ENCODE results near the gene ZFR2.
"Not testable (repeated sequence)": the region's sequence is repeated elsewhere in the genome, so short reads cannot be mapped to it uniquely, and the experiment has no call there.

The ZFR2 gene

DNA sequence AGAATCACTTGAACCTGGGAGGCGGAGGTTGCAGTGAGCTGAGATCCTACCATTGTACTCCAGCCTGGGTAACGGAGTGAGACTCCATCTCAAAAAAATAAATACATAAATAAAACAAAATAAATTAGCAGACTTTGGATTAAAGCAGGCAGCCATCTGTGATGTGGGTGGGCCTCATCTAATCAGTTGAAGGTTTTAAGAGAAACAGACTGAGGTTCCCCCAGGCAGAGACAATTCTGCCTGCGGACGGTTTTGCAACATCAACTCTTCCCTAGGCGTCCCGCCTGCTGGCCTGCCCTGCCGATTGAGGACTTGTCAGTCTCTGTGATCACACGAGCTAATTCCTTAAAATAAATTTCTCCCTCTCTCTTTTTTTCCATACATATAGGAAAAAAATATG is 35.4 kb upstream of the ZFR2 start:
- H3K4me3 ChIP-seq (ENCODE audit: low read depth, low read length), result no peak overlapping the region
- DNase-seq (ENCODE audit: low read depth), result no peak
- TF ChIP-seq, protein P1, sequence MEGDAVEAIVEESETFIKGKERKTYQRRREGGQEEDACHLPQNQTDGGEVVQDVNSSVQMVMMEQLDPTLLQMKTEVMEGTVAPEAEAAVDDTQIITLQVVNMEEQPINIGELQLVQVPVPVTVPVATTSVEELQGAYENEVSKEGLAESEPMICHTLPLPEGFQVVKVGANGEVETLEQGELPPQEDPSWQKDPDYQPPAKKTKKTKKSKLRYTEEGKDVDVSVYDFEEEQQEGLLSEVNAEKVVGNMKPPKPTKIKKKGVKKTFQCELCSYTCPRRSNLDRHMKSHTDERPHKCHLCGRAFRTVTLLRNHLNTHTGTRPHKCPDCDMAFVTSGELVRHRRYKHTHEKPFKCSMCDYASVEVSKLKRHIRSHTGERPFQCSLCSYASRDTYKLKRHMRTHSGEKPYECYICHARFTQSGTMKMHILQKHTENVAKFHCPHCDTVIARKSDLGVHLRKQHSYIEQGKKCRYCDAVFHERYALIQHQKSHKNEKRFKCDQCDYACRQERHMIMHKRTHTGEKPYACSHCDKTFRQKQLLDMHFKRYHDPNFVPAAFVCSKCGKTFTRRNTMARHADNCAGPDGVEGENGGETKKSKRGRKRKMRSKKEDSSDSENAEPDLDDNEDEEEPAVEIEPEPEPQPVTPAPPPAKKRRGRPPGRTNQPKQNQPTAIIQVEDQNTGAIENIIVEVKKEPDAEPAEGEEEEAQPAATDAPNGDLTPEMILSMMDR (IDR thresholded peaks at IDR 0.05; ENCODE audit: insufficient read depth, low read depth, low read length, missing control alignments), result no peak

DNA sequence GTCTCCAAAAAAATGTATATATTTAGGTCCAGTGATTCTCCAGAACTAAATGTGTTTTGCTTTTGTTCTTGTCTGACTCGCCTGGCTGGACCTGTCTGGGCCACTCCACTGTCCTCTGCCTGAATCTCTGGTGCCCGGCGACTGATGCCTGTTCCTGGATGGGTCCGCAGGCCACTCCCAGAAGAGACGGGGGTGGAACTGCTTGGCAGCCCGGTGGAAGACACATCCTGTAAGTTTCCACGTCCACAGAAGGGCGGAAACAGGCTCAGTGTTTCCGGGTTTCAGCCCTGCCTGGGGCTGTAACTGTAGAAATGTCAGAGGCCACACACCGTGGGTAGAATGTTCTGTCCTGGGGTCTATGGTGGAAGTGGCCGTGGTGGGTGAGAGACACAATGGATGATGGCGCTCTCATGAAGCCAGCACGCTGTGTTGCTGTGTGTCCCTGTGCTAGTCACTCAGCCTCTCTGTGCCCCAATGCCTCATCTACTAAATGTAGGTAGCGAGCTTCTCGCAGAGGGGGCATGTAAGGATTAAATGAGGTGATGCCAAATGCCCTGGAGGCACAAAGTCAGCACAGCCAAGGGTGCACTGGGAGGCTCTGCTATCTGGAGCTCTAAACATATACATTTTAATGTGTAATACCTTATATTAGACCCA is 33.6 kb upstream of the ZFR2 start:
- DNase-seq (ENCODE audit: low read depth), result no peak
- TF ChIP-seq, protein P1 (IDR thresholded peaks at IDR 0.05; ENCODE audit: insufficient read depth, low read depth, low read length, missing control alignments), result no peak

DNA sequence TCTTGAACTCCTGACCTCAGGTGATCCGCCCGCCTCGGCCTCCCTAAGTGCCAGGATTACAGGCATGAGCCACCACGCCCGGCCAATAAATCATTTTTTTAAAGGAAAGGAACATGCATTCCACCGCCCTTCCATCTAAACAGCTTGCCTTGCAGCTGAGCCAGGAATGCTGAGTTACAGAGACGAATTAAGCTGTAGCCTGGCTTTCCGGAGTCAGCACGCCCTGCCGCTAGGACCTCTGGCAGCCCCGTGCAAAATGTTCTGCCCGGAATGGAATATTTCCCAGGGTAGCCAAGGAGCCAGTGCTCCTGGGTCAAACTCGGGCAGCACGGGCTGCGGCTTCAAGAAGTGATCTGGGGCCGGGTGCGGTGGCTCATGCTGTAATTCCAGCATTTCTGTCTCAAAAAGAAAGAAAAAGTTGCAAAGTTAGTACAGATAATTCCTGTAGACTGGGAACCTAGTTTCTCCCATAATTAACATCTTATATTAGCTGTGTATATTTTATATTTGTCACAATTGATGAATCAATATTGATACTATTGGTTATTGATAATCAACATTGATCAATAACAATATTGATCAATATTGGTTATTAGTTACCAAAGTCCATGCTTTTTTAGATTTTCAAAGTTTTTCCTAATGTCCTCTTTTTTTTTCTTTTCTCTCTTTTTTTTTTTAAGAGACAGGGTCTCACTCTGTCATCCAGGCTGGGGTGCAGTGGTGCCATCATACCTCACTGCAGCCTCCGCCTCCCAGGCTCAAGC is 30.9 kb upstream of the ZFR2 start:
- DNase-seq (ENCODE audit: low read depth), result no peak
- TF ChIP-seq, protein P1 (IDR thresholded peaks at IDR 0.05; ENCODE audit: insufficient read depth, low read depth, low read length, missing control alignments), result no peak
- H3K4me3 ChIP-seq (ENCODE audit: low read depth, low read length), result no peak overlapping the region

More for the DNA sequence above, 33.6 kb upstream of the ZFR2 start:
- H3K4me3 ChIP-seq (ENCODE audit: low read depth, low read length), result no peak overlapping the region

DNA sequence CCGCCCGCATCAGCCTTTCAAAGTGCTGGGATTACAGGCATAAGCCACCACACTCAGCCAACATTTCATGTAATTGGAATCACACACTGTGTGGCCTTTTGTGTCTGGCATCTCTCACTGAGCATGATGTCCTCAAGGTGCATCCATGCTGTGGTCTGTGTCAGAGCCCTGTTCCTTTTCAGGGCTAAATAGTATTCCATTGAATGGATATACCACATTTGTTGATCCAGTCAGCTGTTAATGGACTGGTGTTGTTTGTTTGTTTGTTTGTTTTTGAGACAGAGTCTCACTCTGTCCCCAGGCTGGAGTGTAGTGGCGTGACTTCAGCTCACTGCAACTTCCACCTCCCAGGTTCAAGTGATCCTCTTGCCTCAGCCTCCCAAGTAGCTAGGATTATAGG is 29.6 kb upstream of the ZFR2 start:
- TF ChIP-seq, protein P1 (IDR thresholded peaks at IDR 0.05; ENCODE audit: insufficient read depth, low read depth, low read length, missing control alignments), result no peak
- no peak for DNase-seq (ENCODE audit: low read depth)
- H3K4me3 ChIP-seq (ENCODE audit: low read depth, low read length), result no peak overlapping the region

DNA sequence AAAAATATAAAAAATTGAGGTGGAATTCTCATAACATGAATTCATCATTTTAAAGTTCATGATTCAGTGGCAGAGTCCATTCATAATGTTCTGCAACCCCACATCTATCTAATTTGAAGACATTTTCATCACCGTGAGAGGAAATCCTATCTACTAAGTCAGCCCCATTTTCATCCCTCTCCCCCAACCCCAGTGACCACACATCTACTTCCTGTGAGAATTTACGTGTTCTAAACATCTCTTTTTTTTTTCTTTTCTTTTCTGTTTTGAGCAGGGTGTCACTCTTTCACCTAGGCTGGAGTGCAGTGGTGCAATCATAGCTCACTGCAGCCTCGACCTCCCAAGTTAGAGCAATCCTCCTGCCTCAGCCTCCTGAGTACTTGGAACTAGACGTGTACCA is 29.1 kb upstream of the ZFR2 start:
- H3K4me3 ChIP-seq (ENCODE audit: low read depth, low read length), result no peak overlapping the region
- DNase-seq (ENCODE audit: low read depth), result no peak
- TF ChIP-seq, protein P1 (IDR thresholded peaks at IDR 0.05; ENCODE audit: insufficient read depth, low read depth, low read length, missing control alignments), result no peak

DNA sequence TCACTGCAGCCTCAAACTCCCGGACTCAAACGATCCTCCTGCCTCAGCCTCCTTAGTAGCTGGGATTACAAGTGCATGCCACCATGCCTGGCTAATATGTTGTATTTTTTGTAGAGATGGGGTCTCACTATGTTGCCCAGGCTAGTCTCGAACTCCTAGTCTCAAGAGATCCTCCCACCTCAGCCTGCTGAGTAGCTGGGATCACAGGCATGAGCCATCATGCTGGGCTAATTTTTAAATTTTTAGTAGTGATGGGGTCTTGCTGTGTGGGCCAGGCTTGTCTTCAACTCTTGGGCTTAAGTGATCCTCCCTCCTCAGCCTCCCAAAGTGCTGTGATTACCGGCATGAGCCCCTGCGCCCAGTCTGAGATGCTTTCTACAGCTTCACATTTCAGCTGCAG is 26.9 kb upstream of the ZFR2 start:
- TF ChIP-seq, protein P1 (IDR thresholded peaks at IDR 0.05; ENCODE audit: insufficient read depth, low read depth, low read length, missing control alignments), result no peak
- H3K4me3 ChIP-seq (ENCODE audit: low read depth, low read length), result no peak overlapping the region
- no peak for DNase-seq (ENCODE audit: low read depth)

DNA sequence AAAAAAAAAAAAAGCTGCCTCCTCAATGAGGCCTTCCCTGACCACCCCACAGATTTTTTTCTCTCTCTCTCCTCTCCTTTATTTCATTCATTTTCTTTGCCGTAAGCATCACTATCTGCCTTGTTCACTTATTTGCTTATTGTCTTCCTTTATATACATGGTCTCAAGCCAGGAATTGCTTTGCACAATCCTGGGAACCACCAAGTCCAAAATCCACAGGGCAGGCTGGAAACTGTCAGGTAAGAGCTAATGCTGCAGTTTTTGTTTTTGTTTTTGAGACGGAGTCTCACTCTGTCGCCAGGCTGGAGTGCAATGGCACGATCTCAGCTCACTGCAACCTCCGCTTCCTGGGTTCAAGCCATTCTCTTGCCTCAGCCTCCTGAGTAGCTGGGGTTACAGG is 26.1 kb upstream of the ZFR2 start:
- not testable (repeated sequence) for DNase-seq (ENCODE audit: low read depth); H3K4me3 ChIP-seq (ENCODE audit: low read depth, low read length)

Measured in GM12865 (cell line).